Measurements from ENCODE around the gene SERPINA10. TPM values are rescaled to one million over a fixed set of nuclear protein-coding genes. Genes with fewer than 3 reads are reported as not detected.

SERPINA10 gene
- total and polyA plus RNA-seq, 9 donors: 0.05 TPM; not detected in 8

DNA sequence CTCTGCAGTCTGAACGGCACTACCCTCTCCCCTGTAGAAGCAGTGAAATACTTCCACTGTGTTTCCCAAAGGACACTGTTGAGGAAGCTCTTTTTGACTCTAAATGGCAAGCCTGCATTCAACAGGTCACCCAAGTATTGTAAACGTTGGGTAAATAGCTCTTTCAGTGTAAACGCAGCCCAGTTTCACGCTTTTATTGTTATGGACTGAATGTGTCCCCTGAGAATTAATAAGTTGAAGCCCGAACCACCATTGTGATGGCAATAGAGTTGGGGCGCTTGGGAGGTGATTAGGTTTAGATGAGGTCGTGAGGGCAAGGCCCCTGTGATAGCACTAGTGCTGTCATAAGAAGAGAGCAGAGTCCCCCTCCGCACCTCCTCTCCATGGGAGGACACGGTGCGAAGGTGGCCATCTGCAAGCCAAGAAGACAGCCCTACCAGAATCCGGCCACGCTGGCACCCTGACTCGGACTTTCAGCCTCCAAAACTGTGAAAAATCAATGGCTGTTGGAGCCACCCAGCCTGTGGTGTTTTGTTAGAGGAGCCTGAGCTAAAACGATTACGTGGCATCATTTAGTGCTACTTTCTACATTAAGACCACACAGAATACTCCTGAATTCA lies 1.1 kb downstream of the SERPINA10 start:
- H3K27ac ChIP-seq: no peak overlapping the region
- intact Hi-C loops (cut with DNase I): no loop called here
- DNase-seq: no peak
- no peaks in the 10 kb centered on the region for H3K4me1 ChIP-seq (ENCODE audit: insufficient read depth)
- H3K4me3 ChIP-seq: no peak overlapping the region
- 77 to 78% (median 78%) methylated on average over 15 of the region's 15 CpGs for WGBS, 3 donors
- TF ChIP-seq EP300 (IDR thresholded peaks at IDR 0.05) (no peak), POLR2A (IDR thresholded peaks at IDR 0.05) (no peak)
- TF ChIP-seq, protein P1, sequence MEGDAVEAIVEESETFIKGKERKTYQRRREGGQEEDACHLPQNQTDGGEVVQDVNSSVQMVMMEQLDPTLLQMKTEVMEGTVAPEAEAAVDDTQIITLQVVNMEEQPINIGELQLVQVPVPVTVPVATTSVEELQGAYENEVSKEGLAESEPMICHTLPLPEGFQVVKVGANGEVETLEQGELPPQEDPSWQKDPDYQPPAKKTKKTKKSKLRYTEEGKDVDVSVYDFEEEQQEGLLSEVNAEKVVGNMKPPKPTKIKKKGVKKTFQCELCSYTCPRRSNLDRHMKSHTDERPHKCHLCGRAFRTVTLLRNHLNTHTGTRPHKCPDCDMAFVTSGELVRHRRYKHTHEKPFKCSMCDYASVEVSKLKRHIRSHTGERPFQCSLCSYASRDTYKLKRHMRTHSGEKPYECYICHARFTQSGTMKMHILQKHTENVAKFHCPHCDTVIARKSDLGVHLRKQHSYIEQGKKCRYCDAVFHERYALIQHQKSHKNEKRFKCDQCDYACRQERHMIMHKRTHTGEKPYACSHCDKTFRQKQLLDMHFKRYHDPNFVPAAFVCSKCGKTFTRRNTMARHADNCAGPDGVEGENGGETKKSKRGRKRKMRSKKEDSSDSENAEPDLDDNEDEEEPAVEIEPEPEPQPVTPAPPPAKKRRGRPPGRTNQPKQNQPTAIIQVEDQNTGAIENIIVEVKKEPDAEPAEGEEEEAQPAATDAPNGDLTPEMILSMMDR (IDR thresholded peaks at IDR 0.05): no peak
- H3K9me3 ChIP-seq: no peaks in the 10 kb centered on the region
- no peaks in the 10 kb centered on the region for H3K27me3 ChIP-seq
- no peaks in the 10 kb centered on the region for H3K36me3 ChIP-seq

DNA sequence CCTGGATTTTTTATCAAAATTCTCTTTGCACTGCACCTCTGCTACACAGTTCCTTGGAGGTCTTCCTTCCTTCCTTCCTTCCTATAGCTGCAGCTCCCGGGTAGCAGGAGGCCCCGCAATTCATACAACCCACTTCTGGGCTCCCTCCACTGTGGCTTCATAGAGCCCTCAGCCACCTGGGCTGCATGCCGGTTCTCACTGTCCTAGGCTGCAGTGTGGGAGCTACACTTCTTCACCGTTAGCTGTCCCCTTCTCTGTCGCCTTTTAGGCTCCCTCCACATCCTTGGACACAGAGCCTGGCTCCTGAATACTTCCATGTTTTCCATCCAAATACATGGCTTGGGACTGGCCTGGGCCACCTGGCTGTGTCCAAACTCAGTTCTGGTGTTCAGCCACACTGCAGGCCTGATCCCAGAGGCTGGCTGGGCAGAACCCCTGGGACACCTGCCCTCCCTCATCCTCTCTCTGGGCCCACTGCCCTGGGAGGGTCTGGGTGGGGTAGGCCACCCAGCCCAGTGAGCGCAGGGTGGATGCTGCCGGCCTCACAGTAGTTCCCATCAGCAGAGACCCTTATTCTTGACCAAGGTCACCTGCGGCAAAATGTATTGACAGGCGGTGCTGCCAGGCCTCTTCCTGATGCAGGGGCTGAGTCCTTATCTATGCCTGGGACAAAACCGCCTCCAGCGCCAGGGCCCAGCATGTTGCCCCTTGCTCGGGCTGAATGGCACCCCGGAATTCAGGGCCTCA lies 1.7 kb downstream of the SERPINA10 start:
- Histone ChIP-seq H3K27me3 (no peaks in the 10 kb centered on the region), H3K9me3 (no peaks in the 10 kb centered on the region), H3K4me1 (ENCODE audit: insufficient read depth) (no peaks in the 10 kb centered on the region), H3K36me3 (no peaks in the 10 kb centered on the region), H3K4me3 (no peak overlapping the region), H3K27ac (no peak overlapping the region)
- DNase-seq: no peak
- TF ChIP-seq, protein P1 (IDR thresholded peaks at IDR 0.05): no peak
- TF ChIP-seq POLR2A (IDR thresholded peaks at IDR 0.05) (no peak), EP300 (IDR thresholded peaks at IDR 0.05) (no peak)
- 80 to 85% (median 82%) methylated on average over 13 of the region's 13 CpGs for WGBS, 3 donors
- intact Hi-C loops (cut with DNase I): no loop called here

DNA sequence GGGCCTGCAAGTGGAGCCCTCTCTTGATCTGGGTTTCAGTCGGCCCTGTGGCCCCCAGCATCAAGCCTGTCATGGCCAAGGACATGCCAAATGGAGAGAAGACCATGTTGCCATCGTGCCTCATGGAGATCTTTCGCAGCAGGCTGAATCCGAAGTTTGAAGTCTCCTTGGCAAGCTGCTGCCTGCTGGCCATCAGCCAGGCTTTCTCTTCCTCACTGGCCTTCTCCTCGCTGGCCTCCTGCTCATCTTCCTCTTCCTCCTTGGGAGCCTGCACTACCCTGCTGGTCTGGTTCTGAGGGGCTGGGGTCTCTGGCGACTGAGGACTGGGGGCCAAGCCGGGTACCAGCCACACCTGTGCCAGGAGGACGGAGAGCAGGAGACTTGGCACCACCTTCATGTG lies 2.9 kb downstream of the SERPINA10 start:
- no peak overlapping the region for H3K27ac ChIP-seq
- intact Hi-C loops (cut with DNase I): no loop called here
- no peaks in the 10 kb centered on the region for H3K27me3 ChIP-seq
- no peak overlapping the region for H3K4me3 ChIP-seq
- no peaks in the 10 kb centered on the region for H3K4me1 ChIP-seq (ENCODE audit: insufficient read depth)
- 50 to 51% (median 50%) methylated on average over 8 of the region's 8 CpGs for WGBS, 3 donors
- H3K9me3 ChIP-seq: no peaks in the 10 kb centered on the region
- TF ChIP-seq EP300 (IDR thresholded peaks at IDR 0.05) (no peak), POLR2A (IDR thresholded peaks at IDR 0.05) (no peak)
- TF ChIP-seq, protein P1 (IDR thresholded peaks at IDR 0.05): no peak
- H3K36me3 ChIP-seq: no peaks in the 10 kb centered on the region
- DNase-seq: peak in 1 of 5 donors; percentile 50

DNA sequence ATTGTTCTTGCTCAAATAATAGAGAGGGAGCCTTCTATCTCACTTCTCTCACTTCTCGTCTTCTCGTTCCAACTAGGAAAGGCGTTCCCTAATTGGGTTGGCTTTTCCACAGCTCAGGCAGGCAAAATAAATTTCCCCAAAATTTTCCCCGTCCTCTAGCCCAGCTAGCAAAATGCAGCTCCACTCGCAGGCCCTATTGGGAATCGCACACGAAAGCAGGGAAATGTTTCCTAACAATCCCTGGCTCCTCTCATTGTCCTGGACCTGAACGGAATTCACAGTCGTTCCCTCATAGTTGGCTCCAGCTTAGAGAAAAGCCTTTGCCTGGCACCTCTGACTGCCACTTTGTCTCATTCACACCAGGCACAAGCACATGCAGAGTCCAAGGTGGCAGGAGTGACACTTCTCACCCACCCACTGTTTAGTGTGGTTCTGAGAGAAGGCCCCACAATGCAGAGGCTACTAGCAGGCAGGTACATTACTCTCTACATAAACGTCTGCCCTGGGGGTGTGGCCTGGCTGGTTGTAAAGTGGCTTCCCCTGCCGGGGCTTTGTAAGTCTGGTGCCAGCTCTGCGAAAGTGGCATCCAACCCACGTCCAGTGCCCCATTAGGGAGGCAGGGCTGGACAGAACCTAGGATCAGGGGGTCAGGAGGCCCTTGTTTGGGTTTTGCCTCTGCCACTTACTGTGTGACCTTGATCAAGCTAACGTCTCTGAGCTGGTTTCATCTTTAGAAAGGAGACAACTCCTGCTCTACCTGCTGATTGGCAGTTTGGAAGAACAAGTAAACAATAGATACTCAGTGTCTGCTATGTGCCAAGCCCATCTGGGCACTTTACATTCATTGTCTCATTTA lies 4.2 kb downstream of the SERPINA10 start:
- DNase-seq: no peak
- H3K36me3 ChIP-seq: no peaks in the 10 kb centered on the region
- WGBS, 3 donors: 39 to 59% (median 45%) methylated on average over 14 of the region's 14 CpGs

More for the DNA sequence above, 4.2 kb downstream of the SERPINA10 start:
- Histone ChIP-seq H3K4me3 (no peak overlapping the region), H3K27ac (no peak overlapping the region), H3K27me3 (no peaks in the 10 kb centered on the region), H3K4me1 (ENCODE audit: insufficient read depth) (no peaks in the 10 kb centered on the region), H3K9me3 (no peaks in the 10 kb centered on the region)
- TF ChIP-seq POLR2A (IDR thresholded peaks at IDR 0.05) (no peak), EP300 (IDR thresholded peaks at IDR 0.05) (no peak)
- TF ChIP-seq, protein P1 (IDR thresholded peaks at IDR 0.05): no peak
- intact Hi-C loops (cut with DNase I): no loop called here

All from ovary (tissue), 9 donors.